ACC112 (cell line): ENCODE measurements around the gene RNF121.

Experiments used
- H2AFZ ChIP-seq: fragments of 200-600 bp; sonication (generic); one replicate; pipeline ENCODE4 v1.6.0; 2017; ENCODE audit warnings: antibody characterized with exemption, low read length; ENCODE audit not compliant: unreplicated experiment
- H3K27ac ChIP-seq: fragments of 200-600 bp; sonication (generic); 2 replicates; pipeline ENCODE4 v1.5.1; 2014; ENCODE audit warnings: low read depth, mild to moderate bottlenecking, antibody characterized with exemption, low read length, moderate library complexity
- H3K27me3 ChIP-seq: fragments of 200-600 bp; sonication (generic); 2 replicates; pipeline ENCODE4 v1.6.1; 2014; ENCODE audit warnings: mild to moderate bottlenecking, antibody characterized with exemption, low read length, moderate library complexity, mixed read lengths; ENCODE audit not compliant: insufficient read depth
- H3K36me3 ChIP-seq: fragments of 200-600 bp; sonication (generic); 2 replicates; pipeline ENCODE4 v1.6.1; 2016; ENCODE audit warnings: mild to moderate bottlenecking, antibody characterized with exemption, low read length, moderate library complexity, mixed read lengths; ENCODE audit not compliant: insufficient read depth
- H3K4me1 ChIP-seq: fragments of 200-600 bp; sonication (generic); one replicate; pipeline ENCODE4 v1.6.1; 2016; ENCODE audit warnings: low read length, mixed read lengths; ENCODE audit not compliant: insufficient read depth, unreplicated experiment, control insufficient read depth
- H3K4me3 ChIP-seq: fragments of 200-600 bp; sonication (generic); 2 replicates; pipeline ENCODE4 v1.5.1; 2014; ENCODE audit warnings: mild to moderate bottlenecking, low read depth, low read length
- H3K79me2 ChIP-seq: fragments of 200-600 bp; sonication (generic); one replicate; pipeline ENCODE4 v1.6.0; 2016; ENCODE audit warnings: low read length; ENCODE audit not compliant: control insufficient read depth, unreplicated experiment, insufficient read depth

RNF121 gene

GRCh38 chr11:72014761-72015320 lies 86.0 kb downstream of the RNF121 start:
- Histone ChIP-seq H3K36me3 (peaks cover 36% of the 10 kb centered on the region), H3K4me3 (no peak overlapping the region), H3K27me3 (no peaks in the 10 kb centered on the region), H3K4me1 (peaks cover 5% of the 10 kb centered on the region), H3K79me2 (no peaks in the 10 kb centered on the region), H2AFZ (no peak overlapping the region), H3K27ac (no peak overlapping the region)

DNA sequence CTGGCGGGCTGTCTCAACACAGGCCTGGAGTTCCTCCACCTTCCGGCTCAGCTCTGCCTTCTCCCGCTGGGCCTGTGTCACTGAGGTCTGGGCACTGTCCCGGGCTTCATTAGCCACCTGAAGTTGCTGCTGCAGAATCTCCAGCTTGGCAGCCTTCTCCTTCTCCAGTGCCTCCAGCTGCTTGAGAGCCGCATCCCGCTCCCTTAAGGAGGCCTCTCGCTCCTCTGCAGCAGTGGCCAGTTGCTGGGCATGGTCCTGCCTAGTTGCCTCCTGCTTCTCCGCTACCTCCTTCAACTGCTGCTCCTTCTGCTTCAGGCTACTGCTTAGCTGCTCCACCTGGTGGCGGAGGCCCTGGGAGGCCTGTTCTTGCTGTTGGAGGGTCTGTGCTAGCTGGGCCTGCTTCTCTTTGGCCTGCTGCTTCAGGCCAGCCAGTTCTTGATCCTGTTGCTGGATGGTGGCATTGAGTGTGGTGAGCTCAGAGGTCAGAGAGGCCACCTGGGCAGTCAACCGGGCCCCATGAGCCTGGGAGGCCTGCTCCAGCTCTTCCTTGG lies 86.7 kb downstream of the RNF121 start:
- Histone ChIP-seq H2AFZ (no peak overlapping the region), H3K4me3 (no peak overlapping the region), H3K27me3 (no peaks in the 10 kb centered on the region), H3K36me3 (peaks cover 43% of the 10 kb centered on the region), H3K79me2 (no peaks in the 10 kb centered on the region), H3K4me1 (peaks cover 5% of the 10 kb centered on the region), H3K27ac (no peak overlapping the region)

- Histone ChIP-seq H3K4me1 (peaks cover 5% of the 10 kb centered on the region), H2AFZ (no peak overlapping the region), H3K27ac (no peak overlapping the region), H3K4me3 (no peak overlapping the region), H3K36me3 (peaks cover 59% of the 10 kb centered on the region), H3K79me2 (no peaks in the 10 kb centered on the region), H3K27me3 (no peaks in the 10 kb centered on the region)
These were observed 89.3 kb downstream of the RNF121 start for GRCh38 chr11:72018171-72018570.

- Histone ChIP-seq H3K27ac (no peak overlapping the region), H2AFZ (no peak overlapping the region), H3K79me2 (peaks cover 5% of the 10 kb centered on the region), H3K27me3 (no peaks in the 10 kb centered on the region), H3K4me3 (no peak overlapping the region), H3K36me3 (peaks cover 53% of the 10 kb centered on the region), H3K4me1 (peaks cover 12% of the 10 kb centered on the region)
These were observed 94.5 kb downstream of the RNF121 start for GRCh38 chr11:72023335-72023734.

- H3K36me3 ChIP-seq: peaks cover 48% of the 10 kb centered on the region
- no peak overlapping the region for H3K27ac ChIP-seq
These were observed 95.4 kb downstream of the RNF121 start for GRCh38 chr11:72024069-72024754.

DNA sequence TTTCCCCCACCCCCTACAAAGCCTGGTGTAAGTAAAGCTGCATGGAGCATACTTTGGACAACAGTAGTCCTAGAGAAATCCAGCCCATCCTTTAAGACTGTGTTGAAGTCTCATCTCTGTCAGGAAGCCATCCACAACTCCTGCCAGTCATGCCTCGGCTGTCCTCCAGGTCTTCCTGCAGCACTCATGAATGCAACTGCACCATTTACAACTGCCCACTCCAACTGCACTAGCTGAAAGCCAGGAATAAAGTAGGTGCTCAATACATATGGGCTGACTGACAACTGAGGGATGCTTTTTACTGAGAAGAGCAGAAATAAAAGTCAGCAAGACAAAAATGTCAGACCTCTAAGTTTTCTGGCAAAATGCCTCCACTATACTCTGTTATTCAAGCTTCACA lies 97.2 kb downstream of the RNF121 start:
- peaks cover 5% of the 10 kb centered on the region for H3K79me2 ChIP-seq
- peaks cover 36% of the 10 kb centered on the region for H3K36me3 ChIP-seq
- no peak overlapping the region for H2AFZ ChIP-seq
- H3K4me3 ChIP-seq: no peak overlapping the region
- H3K4me1 ChIP-seq: peaks cover 12% of the 10 kb centered on the region
- no peaks in the 10 kb centered on the region for H3K27me3 ChIP-seq
- no peak overlapping the region for H3K27ac ChIP-seq

More at GRCh38 chr11:72024069-72024754, 95.4 kb downstream of the RNF121 start:
- Histone ChIP-seq H3K27me3 (no peaks in the 10 kb centered on the region), H3K4me1 (peaks cover 12% of the 10 kb centered on the region), H3K4me3 (no peak overlapping the region), H2AFZ (no peak overlapping the region), H3K79me2 (peaks cover 5% of the 10 kb centered on the region)

- Histone ChIP-seq H2AFZ (no peak overlapping the region), H3K27ac (no peak overlapping the region), H3K36me3 (peaks cover 11% of the 10 kb centered on the region), H3K27me3 (no peaks in the 10 kb centered on the region), H3K4me1 (peaks cover 8% of the 10 kb centered on the region), H3K79me2 (peaks cover 2% of the 10 kb centered on the region), H3K4me3 (no peak overlapping the region)
These were observed 101.7 kb downstream of the RNF121 start for GRCh38 chr11:72030472-72031045.

- Histone ChIP-seq H3K27ac (no peak overlapping the region), H3K4me3 (no peak overlapping the region), H2AFZ (no peak overlapping the region), H3K27me3 (no peaks in the 10 kb centered on the region), H3K4me1 (peaks cover 30% of the 10 kb centered on the region), H3K79me2 (peaks cover 56% of the 10 kb centered on the region), H3K36me3 (peaks cover 11% of the 10 kb centered on the region; the same call in 1 of the 2 replicates)
These were observed 107.8 kb downstream of the RNF121 start for GRCh38 chr11:72036687-72037086.

DNA sequence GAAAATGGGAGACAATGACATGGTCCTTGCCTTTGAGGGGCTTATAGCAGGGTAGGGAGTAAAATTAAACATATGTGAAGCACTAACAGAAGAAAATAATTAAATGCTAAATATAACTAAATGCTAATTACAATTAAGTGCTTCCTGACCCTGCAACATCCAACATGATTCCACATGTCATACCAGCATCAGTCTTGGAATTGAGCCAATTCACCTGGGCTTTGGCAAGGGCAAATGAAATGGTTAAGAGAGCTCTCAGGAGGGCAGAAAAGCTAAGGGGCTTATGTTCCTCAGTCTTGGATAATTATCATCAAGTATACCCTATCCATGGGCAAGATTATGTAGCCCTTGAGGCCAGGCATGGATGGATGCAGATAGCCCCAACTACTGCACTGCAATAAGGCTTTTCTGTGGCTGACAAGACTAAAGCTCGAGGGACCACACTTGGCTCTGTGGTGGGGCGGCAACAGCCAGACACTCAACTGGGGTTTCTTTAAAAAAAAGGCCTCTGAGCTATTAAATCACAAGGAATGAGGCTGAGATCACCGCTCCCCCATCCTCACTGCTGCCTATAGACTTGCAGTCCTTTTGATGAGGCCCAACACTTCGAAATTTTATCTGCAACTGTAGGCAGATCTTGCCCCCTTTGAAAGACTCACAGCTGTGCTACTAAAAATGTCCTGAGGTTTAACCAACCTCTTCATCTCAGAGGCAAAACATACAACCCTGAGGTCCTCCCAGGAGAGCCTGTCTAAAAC lies 108.9 kb downstream of the RNF121 start:
- no peak overlapping the region for H2AFZ ChIP-seq
- H3K4me1 ChIP-seq: peaks cover 40% of the 10 kb centered on the region
- no peaks in the 10 kb centered on the region for H3K27me3 ChIP-seq
- peaks cover 61% of the 10 kb centered on the region for H3K79me2 ChIP-seq
- peaks cover 6% of the 10 kb centered on the region; the same call in 1 of the 2 replicates for H3K36me3 ChIP-seq
- peak overlapping the region; percentile 79 for H3K4me3 ChIP-seq
- H3K27ac ChIP-seq: peak overlapping the region; percentile 88

DNA sequence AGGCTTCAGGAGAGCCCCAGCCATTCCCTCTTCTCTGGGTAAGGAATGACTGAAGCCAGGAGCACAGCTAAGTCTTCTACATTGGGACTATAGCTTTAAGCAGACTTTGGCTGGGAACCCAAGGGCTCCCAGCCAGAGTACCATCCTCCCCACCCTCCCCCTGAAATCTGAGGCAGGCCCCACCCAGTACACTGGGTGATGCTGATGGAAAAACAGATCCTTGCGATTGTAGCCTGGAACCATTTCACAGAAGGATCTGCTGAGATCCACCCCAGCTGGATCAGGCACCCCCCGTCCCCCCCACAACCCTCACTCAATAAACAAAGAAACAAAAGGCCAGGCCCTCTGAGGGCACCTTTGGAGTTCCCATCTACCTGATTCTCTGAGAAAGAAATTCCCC lies 109.6 kb downstream of the RNF121 start:
- Histone ChIP-seq H3K4me3 (peak overlapping the region; percentile 79), H3K36me3 (peaks cover 6% of the 10 kb centered on the region; the same call in 1 of the 2 replicates), H3K27ac (peak overlapping the region; percentile 88), H3K4me1 (peaks cover 41% of the 10 kb centered on the region), H2AFZ (no peak overlapping the region), H3K27me3 (no peaks in the 10 kb centered on the region), H3K79me2 (peaks cover 64% of the 10 kb centered on the region)
